Measurements from ENCODE around the gene MAP4K2. TPM values are rescaled to one million over a fixed set of nuclear protein-coding genes. Genes with fewer than 3 reads are reported as not detected.

The MAP4K2 gene
- total and polyA plus RNA-seq, 2 of the 8 experiments (the other 6 are each of a cell fraction or from before 2014, with no cell fraction given): 20.1 to 20.7 TPM

DNA sequence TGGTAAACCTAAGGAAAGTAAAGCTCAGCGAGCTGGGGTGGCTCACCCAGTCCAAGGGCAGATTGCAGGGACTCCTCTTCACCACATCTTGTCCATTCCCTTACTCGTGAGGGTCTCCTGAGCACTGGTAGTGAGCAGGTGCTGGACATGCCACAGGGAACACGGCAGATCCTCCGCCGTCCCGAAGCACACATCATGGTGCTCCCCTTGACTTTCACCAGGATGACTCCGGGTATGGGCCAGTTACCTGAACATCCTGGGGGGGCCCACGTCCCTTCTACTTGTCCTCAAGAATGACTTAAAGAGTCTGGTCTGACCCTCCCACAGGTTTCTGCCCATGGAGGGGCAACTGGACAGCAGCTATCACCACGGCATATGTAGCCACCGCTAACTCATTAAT is 16.7 kb downstream of the MAP4K2 start:
- Histone ChIP-seq H2BK120ac (replicated peaks; ENCODE audit: low read depth, low read length) (no peak overlapping the region), H2AFZ (ENCODE audit: low read length) (no peak overlapping the region), H3K23me2 (ENCODE audit: low read depth, low read length) (no peaks in the 10 kb centered on the region), H3K27me3 (replicated peaks in 1 of 4; ENCODE audit: control insufficient read depth in 3 of 4, extremely low read depth in 1 of 4, insufficient read depth in 3 of 4, low read length in 3 of 4) (no peaks in the 10 kb centered on the region), H2BK5ac (ENCODE audit: low read depth, low read length) (no peak overlapping the region), H2AK5ac (ENCODE audit: low read depth, low read length) (no peak overlapping the region), H3K18ac (ENCODE audit: extremely low read depth, low read length) (no peak overlapping the region), H3K9ac (replicated peaks in 1 of 4; ENCODE audit: extremely low read depth in 1 of 4, low read depth in 3 of 4, low read length in 3 of 4) (no peak overlapping the region), H3K4me1 (replicated peaks in 1 of 4; ENCODE audit: control insufficient read depth in 3 of 4, insufficient read depth in 4 of 4, low read length in 3 of 4) (no peaks in the 10 kb centered on the region), H3K14ac (ENCODE audit: insufficient read length) (no peak overlapping the region), H4K8ac (ENCODE audit: extremely low read depth, insufficient read depth, low read length) (no peak overlapping the region), H3K56ac (replicated peaks; ENCODE audit: insufficient read length, low read depth, low read length) (no peak overlapping the region), H3K4me2 (ENCODE audit: insufficient read depth in 1 of 2, low read depth in 2 of 2, low read length in 2 of 2) (no peak overlapping the region), H2BK20ac (ENCODE audit: low read length) (no peak overlapping the region), H3K23ac (ENCODE audit: insufficient read length) (no peak overlapping the region), H3K9me3 (ENCODE audit: insufficient read depth in 2 of 2, low read depth in 1 of 2, low read length in 1 of 2) (no peaks in the 10 kb centered on the region), H4K91ac (replicated peaks; ENCODE audit: insufficient read length, low read length) (no peak overlapping the region), H4K20me1 (replicated peaks in 1 of 2; ENCODE audit: control insufficient read depth in 1 of 2, insufficient read depth in 2 of 2, low read length in 2 of 2) (peaks cover 0 to 3% of the 10 kb centered on the region in 2 experiments), H2BK15ac (ENCODE audit: low read length) (no peak overlapping the region), H3K36me3 (ENCODE audit: control insufficient read depth in 2 of 4, insufficient read depth in 4 of 4, low read length in 3 of 4) (no peaks in the 10 kb centered on the region), H3K4me3 (ENCODE audit: extremely low read depth in 1 of 4, insufficient read depth in 2 of 4, low read depth in 3 of 4, low read length in 4 of 4) (no peak overlapping the region), H2BK12ac (ENCODE audit: low read depth, low read length) (no peak overlapping the region), H3K27ac (ENCODE audit: low read depth, low read length) (no peak overlapping the region), H3K79me2 (ENCODE audit: control insufficient read depth in 1 of 2, insufficient read depth in 2 of 2, low read length in 2 of 2) (no peaks in the 10 kb centered on the region), H4K5ac (ENCODE audit: insufficient read length, low read depth, low read length) (no peak overlapping the region), H3K79me1 (ENCODE audit: low read depth, low read length) (no peaks in the 10 kb centered on the region), H3K4ac (replicated peaks; ENCODE audit: insufficient read length, low read depth, low read length) (no peak overlapping the region)
- DNase-seq (ENCODE audit: low read depth in 1 of 2, low spot score in 2 of 2) (no peak), FAIRE-seq (no peak)
- CTCF ChIA-PET (ENCODE audit: partially characterized antibody): interaction anchor here (1.0 to 5.2 kb wide), 10 partner anchors 8 to 156 kb away, joined by 3 to 31 read pairs (median 3); partner anchors contain the start of gene CDC42BPG
- POLR2A ChIA-PET (ENCODE audit: partially characterized antibody): interaction anchor here (0.8 to 1.7 kb wide), 6 partner anchors 10 to 23 kb away, joined by 3 to 6 read pairs (median 4); no protein-coding TSS in a partner anchor
- WGBS, 2 experiments (ENCODE audit: extremely low coverage in 1 of 2, insufficient coverage in 1 of 2, insufficient read length in 1 of 2, insufficient replicate concordance in 2 of 2, low coverage in 1 of 2, low lambda C conversion rate in 2 of 2, missing lambda C conversion rate in 1 of 2): 88% methylated on average over 10 of the region's 10 CpGs; no CpG with 5 or more reads in 1 of the 2 experiments

All from H1 (cell line).